IMR-90 (cell line): ENCODE measurements around the gene STAC3. TPM values are rescaled to one million over a fixed set of nuclear protein-coding genes. Genes with fewer than 3 reads are reported as not detected.
A peak's percentile ranks its signal among the peaks of the same experiment; 100 is the strongest.

Source experiments
- ATAC-seq: fragments of 200-7000 bp; cut with Tn5 transposase; 2 replicates; pipeline ENCODE4 v1.9.1; 2020; ENCODE audit warnings: low read depth, mild to moderate bottlenecking, moderate library complexity
- BruUV-seq: library from RNA; stranded (reverse); fragments of 400-500 nt; replicated peaks from 2 replicates; lab custom pipeline; 2021; lab: Mats Ljungman, UMichigan
- CTCF ChIA-PET: fragments of 300-600 bp; formaldehyde crosslinking; extraction: SDS; loops from one replicate; lab custom pipeline; 2021; ENCODE audit warnings: antibody characterized with exemption; lab: Yijun Ruan, JAX
- POLR2A ChIA-PET: fragments of 300-600 bp; sonication (Branson Sonifier 250); formaldehyde crosslinking; loops from one replicate; lab custom pipeline; 2022; ENCODE audit warnings: antibody characterized with exemption; ENCODE audit not compliant: unreplicated experiment; lab: Charles Lee
- DNase-seq: peaks from one replicate; pipeline ENCODE4 v3.0.0; 2013
- H2AFZ ChIP-seq: replicated peaks from 2 replicates; pipeline ENCODE3; 2013; ENCODE audit warnings: low read length, mild to moderate bottlenecking; ENCODE audit not compliant: poor library complexity
- H2AK5ac ChIP-seq: 2 replicates; pipeline ENCODE4 v1.6.1; 2013; ENCODE audit warnings: low read depth, low read length, inconsistent platforms
- H2AK9ac ChIP-seq: replicated peaks from 2 replicates; pipeline ENCODE3; 2013; ENCODE audit warnings: mild to moderate bottlenecking, low read depth, low read length, moderate library complexity; ENCODE audit not compliant: poor library complexity
- H2BK120ac ChIP-seq: 2 replicates; pipeline ENCODE4 v1.6.1; 2013; ENCODE audit warnings: low read depth, low read length, inconsistent platforms
- H2BK15ac ChIP-seq: 3 replicates; pipeline ENCODE4 v1.6.1; 2013; ENCODE audit warnings: low read depth, low read length, inconsistent platforms
- H2BK20ac ChIP-seq: 2 replicates; pipeline ENCODE4 v1.6.1; 2013; ENCODE audit warnings: low read depth, mild to moderate bottlenecking, inconsistent platforms, low read length, moderate library complexity
- H2BK5ac ChIP-seq: 2 replicates; pipeline ENCODE4 v1.6.1; 2013; ENCODE audit warnings: mild to moderate bottlenecking, low read depth, low read length, inconsistent platforms; ENCODE audit not compliant: poor library complexity, severe bottlenecking
- H3K14ac ChIP-seq: replicated peaks from 2 replicates; pipeline ENCODE4 v1.6.1; 2013; ENCODE audit warnings: low read depth, low read length, inconsistent platforms
- H3K18ac ChIP-seq: 2 replicates; pipeline ENCODE4 v1.6.1; 2013; ENCODE audit warnings: low read depth, low read length, control low read depth
- H3K23ac ChIP-seq: 2 replicates; pipeline ENCODE4 v1.6.1; 2013; ENCODE audit warnings: low read depth, low read length, inconsistent platforms
- H3K27ac ChIP-seq: 2 replicates; pipeline ENCODE4 v1.5.1; 2013; ENCODE audit warnings: mild to moderate bottlenecking, control low read depth, low read length; ENCODE audit not compliant: insufficient read depth
- H3K27me3 ChIP-seq: 2 replicates; pipeline ENCODE4 v1.6.1; 2013; ENCODE audit warnings: low read length; ENCODE audit not compliant: control insufficient read depth, insufficient read depth
- H3K36me3 ChIP-seq: 2 replicates; pipeline ENCODE4 v1.6.1; 2013; ENCODE audit warnings: low read length, mixed read lengths; ENCODE audit not compliant: control insufficient read depth, insufficient read depth
- H3K4ac ChIP-seq: 2 replicates; pipeline ENCODE4 v1.6.1; 2013; ENCODE audit warnings: low read depth, low read length, inconsistent platforms
- H3K4me1 ChIP-seq: 2 replicates; pipeline ENCODE4 v1.6.1; 2013; ENCODE audit warnings: low read length, mixed read lengths; ENCODE audit not compliant: control insufficient read depth, insufficient read depth
- H3K4me2 ChIP-seq: 2 replicates; pipeline ENCODE4 v1.6.1; 2013; ENCODE audit warnings: low read depth, mild to moderate bottlenecking, control low read depth, low read length, moderate library complexity
- H3K4me3 ChIP-seq: 2 replicates; pipeline ENCODE4 v1.5.1; 2013; ENCODE audit warnings: low read depth, mild to moderate bottlenecking, control low read depth, low read length, moderate library complexity; ENCODE audit not compliant: insufficient read depth
- H3K56ac ChIP-seq: 2 replicates; pipeline ENCODE4 v1.6.1; 2013; ENCODE audit warnings: low read length, inconsistent platforms; ENCODE audit not compliant: insufficient read depth; ENCODE audit errors: extremely low read depth
- H3K79me1 ChIP-seq, 2 experiments: 2 replicates each; pipeline ENCODE4 v1.6.1; 2013; ENCODE audit warnings: low read length in 2 of 2, inconsistent platforms in 1 of 2, low read depth in 1 of 2
- H3K9ac ChIP-seq: 2 replicates; pipeline ENCODE4 v1.6.1; 2013; ENCODE audit warnings: low read depth, low read length, control low read depth
- H3K9me1 ChIP-seq: 2 replicates; pipeline ENCODE4 v1.6.1; 2013; ENCODE audit warnings: low read length, inconsistent platforms; ENCODE audit not compliant: insufficient read depth
- H3K9me3 ChIP-seq: 2 replicates; pipeline ENCODE4 v1.6.1; 2013; ENCODE audit warnings: low read length; ENCODE audit not compliant: control insufficient read depth, insufficient read depth
- H4K20me1 ChIP-seq: 2 replicates; pipeline ENCODE4 v1.6.1; 2013; ENCODE audit warnings: low read length, inconsistent platforms; ENCODE audit not compliant: insufficient read depth
- H4K5ac ChIP-seq: 2 replicates; pipeline ENCODE4 v1.6.1; 2013; ENCODE audit warnings: mild to moderate bottlenecking, low read depth, low read length, control low read depth
- H4K8ac ChIP-seq, 2 experiments: 2 replicates each; pipeline ENCODE4 v1.6.1; 2013; ENCODE audit warnings: low read depth in 2 of 2, low read length in 2 of 2, control low read depth in 1 of 2, inconsistent platforms in 1 of 2
- H4K91ac ChIP-seq: 2 replicates; pipeline ENCODE4 v1.6.1; 2013; ENCODE audit warnings: low read depth, low read length, inconsistent platforms; ENCODE audit not compliant: insufficient read depth
- FOS ChIP-seq: fragments of 150-350 bp; IDR thresholded peaks from 2 replicates; pipeline ENCODE4 v1.6.1; 2016; ENCODE audit warnings: low read depth, low read length
- RFX5 ChIP-seq: IDR thresholded peaks from 2 replicates; pipeline ENCODE4 v1.8.0; 2012; ENCODE audit warnings: low read depth, mild to moderate bottlenecking, low read length, moderate library complexity
- SMC3 ChIP-seq: fragments of 150-350 bp; IDR thresholded peaks from 2 replicates; pipeline ENCODE4 v1.6.1; 2016; ENCODE audit warnings: low read depth, mild to moderate bottlenecking, antibody characterized with exemption, low read length, moderate library complexity
- WGBS, 2 experiments: methylation state at CpG; one replicate each; pipeline versions ENCODE4 v1.1.5 to v1.1.7; 2013; ENCODE audit warnings: missing lambda C conversion rate in 2 of 2; ENCODE audit not compliant: insufficient read length in 1 of 2; ENCODE audit errors: extremely low coverage in 2 of 2; 5-methylcytosine and 5-hydroxymethylcytosine counted together
- dilution Hi-C: fragments of 300-500 bp; cut with HindIII; formaldehyde crosslinking; loops from one replicate; pipeline ENCODE4 v1.14.3; 2018; ENCODE audit warnings: low sequenced_read_pairs; ENCODE audit not compliant: unreplicated experiment
- in situ Hi-C: fragments of 300-500 bp; cut with MboI; formaldehyde crosslinking; loops from 3 replicates; pipeline ENCODE4 v1.14.3; 2019; ENCODE audit warnings: low sequenced_read_pairs, inconsistent platforms, mixed read lengths
- intact Hi-C: fragments of 100-400 bp; cut with micrococcal nuclease; formaldehyde crosslinking; loops from 2 replicates; pipeline ENCODE4 v1.10.0; 2022
- polyA plus RNA-seq, 3 experiments: library from polyadenylated mRNA; depleted of rRNA; stranded (reverse); fragments of >200 nt; gene quantifications; 2 replicates each; pipeline ENCODE4 v1.2.3, GENCODE V29; 2012; ENCODE audit warnings: low replicate concordance in 1 of 3
- total RNA-seq: library from RNA; depleted of rRNA; stranded (reverse); fragments of >200 nt; gene quantifications from 2 replicates; pipeline ENCODE4 v1.2.3, GENCODE V29; 2012
- TF ChIP-seq, protein P1 (sequence below): conservative IDR thresholded peaks from 2 replicates; pipeline ENCODE4 v1.5.1; 2012; ENCODE audit warnings: mild to moderate bottlenecking, low read depth, low read length, improper control_type of control experiment

Gene STAC3
- total and polyA plus RNA-seq, 2 of the 4 experiments (the other 2 are of a cell fraction): 0.18 to 0.67 TPM

- POLR2A ChIA-PET: no interaction called here
- H3K4me3 ChIP-seq: no peak overlapping the region
These were observed 35.3 kb downstream of the STAC3 start for GRCh38 chr12:57215668-57216013.

More at GRCh38 chr12:57215668-57216013, 35.3 kb downstream of the STAC3 start:
- H4K8ac ChIP-seq: no peak overlapping the region
- in situ Hi-C loops (no loop called here), intact Hi-C loops (no loop called here), dilution Hi-C loops (no loop called here)
- no peak overlapping the region for H3K9ac ChIP-seq
- no peak overlapping the region for H3K27ac ChIP-seq
- no peak overlapping the region for H2BK20ac ChIP-seq
- no CpG with 5 or more reads among the region's 7 CpGs for WGBS, 2 experiments
- H3K9me3 ChIP-seq: no peaks in the 10 kb centered on the region
- H3K56ac ChIP-seq: no peak overlapping the region
- no peak overlapping the region for H3K23ac ChIP-seq
- H2BK5ac ChIP-seq: no peak overlapping the region
- no peak overlapping the region for H3K18ac ChIP-seq
- H4K91ac ChIP-seq: no peak overlapping the region
- H4K5ac ChIP-seq: no peak overlapping the region
- DNase-seq (peak; percentile 30), ATAC-seq (peak; percentile 2; the same call in 1 of the 2 replicates)
- H2AFZ ChIP-seq: no peak overlapping the region
- no TSS peak for BruUV-seq
- CTCF ChIA-PET: interaction anchor here (1.2 to 3.5 kb wide), 2 partner anchors 24 to 27 kb away, joined by 6 to 25 read pairs; no protein-coding TSS in a partner anchor
- H3K27me3 ChIP-seq: peaks cover 54% of the 10 kb centered on the region
- peaks cover 61% of the 10 kb centered on the region for H4K20me1 ChIP-seq
- H3K4me2 ChIP-seq: no peak overlapping the region
- peaks cover 32% of the 10 kb centered on the region for H3K36me3 ChIP-seq
- no peak overlapping the region for H2BK15ac ChIP-seq
- peaks cover 0 to 7% of the 10 kb centered on the region in 2 experiments; a peak in 1 of 4 replicates for H3K79me1 ChIP-seq
- H3K4me1 ChIP-seq: peaks cover 7% of the 10 kb centered on the region
- TF ChIP-seq, protein P1, sequence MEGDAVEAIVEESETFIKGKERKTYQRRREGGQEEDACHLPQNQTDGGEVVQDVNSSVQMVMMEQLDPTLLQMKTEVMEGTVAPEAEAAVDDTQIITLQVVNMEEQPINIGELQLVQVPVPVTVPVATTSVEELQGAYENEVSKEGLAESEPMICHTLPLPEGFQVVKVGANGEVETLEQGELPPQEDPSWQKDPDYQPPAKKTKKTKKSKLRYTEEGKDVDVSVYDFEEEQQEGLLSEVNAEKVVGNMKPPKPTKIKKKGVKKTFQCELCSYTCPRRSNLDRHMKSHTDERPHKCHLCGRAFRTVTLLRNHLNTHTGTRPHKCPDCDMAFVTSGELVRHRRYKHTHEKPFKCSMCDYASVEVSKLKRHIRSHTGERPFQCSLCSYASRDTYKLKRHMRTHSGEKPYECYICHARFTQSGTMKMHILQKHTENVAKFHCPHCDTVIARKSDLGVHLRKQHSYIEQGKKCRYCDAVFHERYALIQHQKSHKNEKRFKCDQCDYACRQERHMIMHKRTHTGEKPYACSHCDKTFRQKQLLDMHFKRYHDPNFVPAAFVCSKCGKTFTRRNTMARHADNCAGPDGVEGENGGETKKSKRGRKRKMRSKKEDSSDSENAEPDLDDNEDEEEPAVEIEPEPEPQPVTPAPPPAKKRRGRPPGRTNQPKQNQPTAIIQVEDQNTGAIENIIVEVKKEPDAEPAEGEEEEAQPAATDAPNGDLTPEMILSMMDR: no peak
- TF ChIP-seq FOS (no peak), SMC3 (no peak), RFX5 (peak; percentile 97)
- no peak overlapping the region for H3K4ac ChIP-seq
- no peaks in the 10 kb centered on the region for H3K9me1 ChIP-seq
- no peak overlapping the region for H2AK5ac ChIP-seq
- peak overlapping the region; percentile 47 for H2AK9ac ChIP-seq
- no peak overlapping the region for H2BK120ac ChIP-seq
- no peak overlapping the region for H3K14ac ChIP-seq
